SH-SY5Y (cell line): Measurements from ENCODE around the gene IGF2R.

Experiments
- GATA2 ChIP-seq: IDR thresholded peaks from 2 replicates; pipeline ENCODE4 v1.6.1; 2011; ENCODE audit warnings: mild to moderate bottlenecking, low read depth, low read length
- GATA3 ChIP-seq: IDR thresholded peaks from 2 replicates; pipeline ENCODE4 v1.6.1; 2011; ENCODE audit warnings: low read depth, mild to moderate bottlenecking, low read length, moderate library complexity

- no peak for TF ChIP-seq GATA2
- no peak for TF ChIP-seq GATA3
These were observed 82.5 kb downstream of the IGF2R start for GRCh38 chr6:160051390-160051789.
